ENCODE measurements around the gene CACNB4.

GRCh38 chr2:151795646-151796240 is 303.1 kb downstream of the CACNB4 start:
- TF ChIP-seq CTCF (conservative IDR thresholded peaks at IDR 0.05; ENCODE audit: low read depth, low read length) (no peak), EZH2 (IDR thresholded peaks at IDR 0.05; ENCODE audit: borderline replicate concordance, low read depth, low read length, poor library complexity, severe bottlenecking) (no peak)

Measured in A673 (cell line).